Measurements from ENCODE around the gene KLK3.

KLK3 gene

DNA sequence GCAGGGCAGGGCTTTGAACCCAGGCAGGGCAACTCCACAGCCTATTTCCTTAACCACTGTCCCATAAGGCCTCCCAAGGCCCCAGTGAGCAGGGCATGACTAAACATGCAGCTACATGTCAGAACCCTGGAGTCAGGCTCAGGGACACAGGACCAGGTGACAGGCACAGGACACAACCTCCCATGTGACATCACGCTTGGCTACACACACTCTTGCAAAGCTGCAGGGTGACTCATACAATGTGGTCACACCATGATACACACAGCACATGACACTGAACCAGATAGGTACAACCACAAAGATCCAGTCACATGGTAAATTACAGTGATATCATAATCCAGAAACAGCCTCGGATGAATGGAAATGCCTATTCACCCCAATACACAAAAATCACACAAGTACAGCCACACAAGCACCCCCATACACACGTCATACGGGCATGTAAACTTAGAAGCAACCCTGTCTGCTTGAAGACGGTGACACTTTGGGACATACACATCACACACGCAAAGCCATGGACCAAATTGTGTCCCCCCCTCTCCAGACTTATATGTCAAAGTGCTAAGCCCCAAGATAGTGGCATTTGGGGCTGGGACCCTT, 42.0 kb downstream of the KLK3 start:
- in situ Hi-C loops (cut with MboI; ENCODE audit: low sequenced_read_pairs), result no loop called here

DNA sequence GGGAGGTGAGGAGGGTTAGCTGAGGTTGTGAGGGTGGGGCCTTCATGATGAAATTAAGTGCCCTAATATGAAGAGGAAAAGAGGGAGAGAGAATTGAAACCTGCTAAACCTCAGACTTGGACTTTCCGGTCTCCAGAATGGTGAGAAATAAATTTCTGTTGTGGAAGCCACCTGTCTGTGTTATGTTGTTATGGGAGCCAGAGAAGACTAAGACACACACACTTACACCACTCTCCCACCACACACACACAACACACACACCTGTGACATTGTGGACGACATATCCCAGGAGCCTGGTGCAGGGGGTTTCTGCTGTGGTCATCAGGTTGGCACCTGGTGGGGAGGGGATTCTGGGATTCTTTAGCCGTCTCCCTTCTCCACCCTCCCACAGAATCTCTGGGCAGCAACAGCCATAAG, 42.5 kb downstream of the KLK3 start:
- in situ Hi-C loops (cut with MboI; ENCODE audit: low sequenced_read_pairs), result no loop called here

DNA sequence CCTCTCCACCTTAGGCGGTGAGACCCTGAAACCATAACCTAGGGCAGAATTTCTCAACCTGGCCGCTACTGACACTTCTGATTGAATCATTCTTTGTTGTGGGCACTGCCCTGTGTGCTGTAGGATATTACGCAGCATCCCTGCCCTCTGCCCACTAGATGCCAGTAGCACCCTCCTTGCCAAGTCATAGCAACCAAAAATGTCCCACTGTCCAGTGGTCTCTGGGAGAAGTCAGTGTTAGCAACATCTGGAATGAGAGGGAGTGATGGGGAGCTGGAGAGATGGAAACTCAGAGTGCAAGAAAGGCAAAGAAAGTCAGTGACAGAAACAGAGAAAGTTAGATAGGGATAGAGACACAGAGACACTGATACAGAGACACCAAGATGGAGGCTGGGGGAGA, 42.9 kb downstream of the KLK3 start:
- in situ Hi-C loops (cut with MboI; ENCODE audit: low sequenced_read_pairs), result no loop called here

GRCh38 chr19:50898018-50898417, 43.3 kb downstream of the KLK3 start:
- in situ Hi-C loops (cut with MboI; ENCODE audit: low sequenced_read_pairs), result no loop called here

DNA sequence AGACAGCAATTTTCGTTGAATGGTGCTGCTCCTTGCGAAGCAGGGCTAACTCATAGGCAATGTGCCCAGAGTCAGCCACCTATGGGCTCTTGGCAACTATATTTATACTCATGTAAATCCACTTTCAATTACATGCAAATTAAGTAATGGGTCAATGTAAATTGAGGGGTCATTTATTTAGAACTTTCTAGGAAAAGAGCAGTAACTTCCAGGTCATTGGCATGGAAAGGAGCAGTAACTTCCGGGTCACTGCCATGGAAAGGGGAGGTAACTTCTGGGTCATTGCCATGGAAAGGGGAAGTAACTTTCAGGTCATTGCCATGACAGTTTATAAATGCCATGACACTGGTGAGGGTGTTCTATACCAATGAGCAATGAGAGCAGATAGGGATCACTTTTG, 44.9 kb downstream of the KLK3 start:
- in situ Hi-C loops (cut with MboI; ENCODE audit: low sequenced_read_pairs), result no loop called here

DNA sequence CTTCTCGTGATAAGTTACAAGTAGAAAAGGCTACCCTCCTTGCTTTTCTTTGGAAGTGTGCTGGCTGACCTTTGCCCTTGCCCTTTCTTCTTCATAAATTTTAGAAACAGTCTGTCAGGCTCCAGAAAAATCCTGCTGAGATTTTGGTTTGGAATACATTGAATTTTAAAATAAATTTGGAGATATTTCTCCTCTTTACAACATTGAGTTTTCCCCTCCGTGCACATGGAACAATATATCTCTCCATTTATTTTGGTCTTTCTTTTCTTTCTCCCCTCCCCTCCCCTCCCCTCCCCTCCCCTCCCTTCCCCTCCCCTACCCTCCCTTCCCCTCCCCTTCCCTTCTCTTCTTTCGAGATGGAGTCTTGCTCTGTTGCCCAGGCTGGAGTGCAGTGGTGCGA, 47.9 kb downstream of the KLK3 start:
- in situ Hi-C loops (cut with MboI; ENCODE audit: low sequenced_read_pairs), result no loop called here

- in situ Hi-C loops (cut with MboI; ENCODE audit: low sequenced_read_pairs), result no loop called here
Measured at GRCh38 chr19:50906217-50906616, 51.5 kb downstream of the KLK3 start.

DNA sequence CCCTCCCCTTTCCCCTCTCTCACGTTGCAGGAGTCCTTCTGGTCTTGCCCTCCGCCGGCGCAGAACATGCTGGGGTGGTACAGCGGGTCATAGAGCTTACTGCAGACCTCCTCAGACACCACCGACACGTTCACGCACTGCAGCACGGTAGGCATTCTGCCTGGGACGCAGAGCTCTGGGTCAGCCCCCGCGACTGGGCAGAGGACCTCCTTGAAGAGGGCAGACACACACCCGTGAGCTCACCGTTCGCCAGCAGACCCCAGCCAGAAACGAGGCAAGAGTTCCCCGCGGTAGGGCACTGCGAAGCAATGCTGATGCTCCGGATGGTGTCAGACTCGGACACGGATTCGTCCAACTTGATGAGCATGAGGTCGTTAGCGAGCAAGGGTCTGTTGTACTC, 53.6 kb downstream of the KLK3 start:
- in situ Hi-C loops (cut with MboI; ENCODE audit: low sequenced_read_pairs), result no loop called here

DNA sequence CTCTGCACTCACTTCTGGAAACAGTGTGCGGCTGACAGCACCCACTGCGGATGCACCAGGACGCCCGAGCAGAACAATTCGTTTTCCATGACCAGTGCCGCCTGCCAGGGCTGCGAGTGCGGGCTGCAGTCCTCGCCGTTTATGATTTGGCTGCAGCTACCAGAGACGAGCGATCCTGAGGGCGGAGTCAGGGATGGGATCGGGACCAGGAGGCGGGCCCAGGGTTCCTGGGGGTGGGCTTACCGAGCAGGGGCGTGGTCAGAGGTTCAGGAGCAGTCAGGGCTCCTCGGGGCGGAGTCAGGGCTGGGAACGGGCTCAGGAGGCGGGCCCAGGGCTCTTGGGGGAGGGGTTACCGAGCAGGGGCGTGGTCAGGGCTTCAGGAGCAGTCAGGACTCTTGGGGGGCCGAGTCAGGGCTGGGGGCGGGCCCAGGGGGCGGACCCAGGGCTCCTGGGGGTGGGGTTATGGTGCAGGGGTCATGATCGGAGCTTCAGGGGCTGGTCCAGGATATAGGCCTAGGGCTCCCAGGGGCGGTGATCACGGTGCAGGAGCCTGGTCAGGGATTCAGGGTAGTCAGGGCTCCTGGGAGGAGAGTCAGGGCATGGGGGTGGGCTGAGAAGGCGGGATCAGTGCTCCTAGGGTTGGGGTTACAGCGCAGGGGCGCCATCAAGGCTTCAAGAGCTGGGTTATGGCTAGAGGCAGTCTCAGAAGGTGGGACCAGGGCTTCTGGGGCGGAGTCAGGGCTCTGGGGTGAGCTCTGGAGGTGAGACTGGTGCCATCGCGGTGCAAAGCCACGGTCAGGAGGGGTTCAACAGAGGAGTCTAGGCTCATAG, 54.7 kb downstream of the KLK3 start:
- in situ Hi-C loops (cut with MboI; ENCODE audit: low sequenced_read_pairs), result no loop called here
